BLaER1 treated with 17β-estradiol and CSF1 and Interleukin-3, amounts not matched to agents 10 nM and 100 nM (cell line): Measurements from ENCODE around the gene MTA1.

Experiments
- H3K27ac ChIP-seq, 11 experiments: shearing (Covaris generic); formaldehyde crosslinking; 2 replicates each; pipeline ENCODE4 v1.8.1; 2022
- H3K27me3 ChIP-seq, 11 experiments: shearing (Covaris generic); formaldehyde crosslinking; 2 replicates each; pipeline ENCODE4 v1.8.1; 2022
- H3K36me3 ChIP-seq, 11 experiments: shearing (Covaris generic); formaldehyde crosslinking; 2 replicates each; pipeline ENCODE4 v1.8.1; 2022
- H3K4me1 ChIP-seq, 10 experiments: shearing (Covaris generic); formaldehyde crosslinking; 2 replicates each; pipeline ENCODE4 v1.8.1; 2022
- H3K4me2 ChIP-seq, 11 experiments: shearing (Covaris generic); formaldehyde crosslinking; 2 replicates each; pipeline ENCODE4 v1.8.1; 2022
- H3K4me3 ChIP-seq, 10 experiments: shearing (Covaris generic); formaldehyde crosslinking; 2 replicates each; pipeline ENCODE4 v1.8.1; 2022
- H3K9ac ChIP-seq, 11 experiments: shearing (Covaris generic); formaldehyde crosslinking; 2 replicates each; pipeline ENCODE4 v1.8.1; 2022
- H3K9me3 ChIP-seq, 11 experiments: shearing (Covaris generic); formaldehyde crosslinking; replicated peaks in 1 of 11; 2 replicates each; pipeline ENCODE4 v1.8.1; 2022
- H4K20me1 ChIP-seq, 11 experiments: shearing (Covaris generic); formaldehyde crosslinking; 2 replicates each; pipeline ENCODE4 v1.8.1; 2022
- Cebpa-rat ChIP-seq, 11 experiments: shearing (Covaris generic); IDR thresholded peaks; 2 replicates each; pipeline ENCODE4 v1.8.1; 2022

MTA1 gene

DNA sequence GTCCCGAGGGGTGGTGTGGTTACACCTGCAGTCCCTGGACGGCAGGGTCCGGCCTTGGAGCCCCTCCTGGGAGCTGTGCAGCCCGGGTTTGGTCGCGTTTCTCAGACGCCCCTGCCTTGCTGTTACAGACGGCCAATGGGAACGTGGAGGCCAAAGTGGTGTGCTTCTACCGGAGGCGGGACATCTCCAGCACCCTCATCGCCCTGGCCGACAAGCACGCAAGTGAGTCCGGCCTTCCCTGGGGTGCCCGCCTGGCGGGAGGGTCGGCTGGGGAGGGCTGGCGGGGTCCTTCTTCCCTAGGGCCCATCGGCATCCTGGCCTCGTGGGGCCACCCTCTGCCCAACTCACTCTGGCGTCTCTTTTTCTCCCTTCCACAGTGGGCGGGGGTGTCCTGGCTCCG lies 25.7 kb downstream of the MTA1 start:
- Histone ChIP-seq H3K27me3 (no peaks in the 10 kb centered on the region), H3K4me2 (peak overlapping the region; percentile 42 to 93 (median 77)), H3K9ac (peak overlapping the region in 5 of 11 experiments; percentile 26 to 60 (median 50); a peak in 9 of 22 replicates), H3K9me3 (no peaks in the 10 kb centered on the region), H3K4me3 (0 out of 20 replicates have a peak overlapping the region, but pooled peaks of 1 of the 10 experiments have one; percentile 4), H4K20me1 (peaks cover 62 to 99% (median 95%) of the 10 kb centered on the region in 11 experiments; a peak in 21 of 22 replicates), H3K36me3 (peaks cover 34 to 68% (median 48%) of the 10 kb centered on the region in 11 experiments), H3K27ac (no peak overlapping the region), H3K4me1 (peaks cover 12 to 69% (median 52%) of the 10 kb centered on the region in 10 experiments; a peak in 19 of 20 replicates)
- no peak for TF ChIP-seq Cebpa-rat (IDR thresholded peaks at IDR 0.05)

DNA sequence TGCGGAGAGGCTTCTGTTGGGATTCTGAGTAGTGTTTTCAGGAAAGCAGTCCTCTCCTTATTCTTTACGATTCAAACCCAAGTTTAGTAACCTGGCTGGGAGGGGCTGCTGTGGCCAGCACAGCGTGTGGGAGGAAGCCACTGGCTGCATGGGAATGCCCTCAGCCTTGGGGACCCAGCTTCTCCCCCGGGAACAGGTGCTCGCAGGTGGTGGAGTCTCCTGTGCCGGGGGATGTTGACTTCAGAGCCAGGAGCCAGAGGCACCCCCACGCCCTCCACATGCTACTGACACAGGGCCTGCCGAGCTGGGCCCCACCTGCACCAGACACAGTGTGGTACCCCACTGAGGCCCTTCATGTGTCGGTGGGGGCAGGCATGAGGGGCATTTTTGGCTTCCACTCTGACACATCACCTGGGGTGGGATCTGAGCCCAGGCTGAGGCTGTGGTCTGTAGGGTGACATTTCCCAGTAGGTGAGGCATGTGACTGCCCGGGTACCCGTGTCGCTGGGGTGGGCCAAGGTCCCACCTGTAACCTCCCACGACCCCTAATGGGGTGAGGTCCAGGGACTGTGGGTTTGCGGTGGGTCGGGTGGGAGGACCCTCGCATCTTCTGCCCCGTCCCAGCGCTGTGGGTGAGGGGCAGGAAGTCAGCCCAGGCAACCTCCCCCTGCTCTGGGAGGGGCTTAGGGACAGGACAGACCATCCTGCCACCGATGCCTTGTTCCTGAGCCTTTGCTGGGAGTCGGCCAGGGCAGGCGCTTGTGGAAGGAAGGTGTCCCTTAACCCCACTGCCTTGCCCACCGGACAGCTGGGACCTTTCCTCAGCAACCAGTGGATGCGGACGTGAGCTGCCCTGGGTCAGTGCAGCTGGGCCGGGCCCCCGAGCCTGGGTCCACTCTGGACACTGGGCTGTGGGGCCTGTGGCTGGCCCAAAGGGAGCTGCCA lies 26.5 kb downstream of the MTA1 start:
- TF ChIP-seq Cebpa-rat (IDR thresholded peaks at IDR 0.05), result no peak
- peaks cover 12 to 60% (median 49%) of the 10 kb centered on the region in 10 experiments; a peak in 19 of 20 replicates for H3K4me1 ChIP-seq
- no peaks in the 10 kb centered on the region for H3K9me3 ChIP-seq
- peak overlapping the region in 9 of 11 experiments; percentile 56 to 93 (median 77); a peak in 12 of 22 replicates for H3K4me2 ChIP-seq
- H3K9ac ChIP-seq, result peak overlapping the region in 4 of 11 experiments; percentile 0 to 60 (median 53); a peak in 4 of 22 replicates
- H3K27ac ChIP-seq, result no peak overlapping the region; a peak in 1 of 22 replicates
- H3K36me3 ChIP-seq, result peaks cover 36 to 68% (median 48%) of the 10 kb centered on the region in 11 experiments
- H3K4me3 ChIP-seq, result no peak overlapping the region
- peaks cover 56 to 99% (median 94%) of the 10 kb centered on the region in 11 experiments; a peak in 21 of 22 replicates for H4K20me1 ChIP-seq
- H3K27me3 ChIP-seq, result no peaks in the 10 kb centered on the region

DNA sequence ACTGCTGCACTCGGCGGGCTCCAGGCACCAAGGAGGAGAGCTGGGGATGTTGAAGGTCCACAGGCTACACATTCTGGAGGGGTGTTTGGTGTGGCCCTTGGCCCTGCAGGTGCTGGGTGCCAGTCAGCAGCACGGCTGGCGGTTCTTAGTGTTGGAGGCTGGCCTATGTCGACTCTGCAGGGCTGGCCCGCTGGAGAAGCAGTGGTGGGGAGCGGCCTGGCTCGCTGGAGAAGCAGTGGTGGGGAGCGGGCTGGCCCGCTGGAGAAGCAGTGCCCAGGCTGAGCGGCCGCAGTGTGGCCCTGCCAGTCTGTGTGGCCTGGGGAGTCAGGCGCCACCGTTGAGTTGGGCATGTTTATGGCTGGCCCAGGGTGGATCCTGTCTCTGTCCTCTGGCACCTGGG lies 27.3 kb downstream of the MTA1 start:
- Histone ChIP-seq H4K20me1 (peaks cover 56 to 100% (median 94%) of the 10 kb centered on the region in 11 experiments; a peak in 21 of 22 replicates), H3K4me3 (no peak overlapping the region), H3K9me3 (no peaks in the 10 kb centered on the region), H3K4me1 (peaks cover 12 to 60% (median 49%) of the 10 kb centered on the region in 10 experiments; a peak in 19 of 20 replicates), H3K27me3 (no peaks in the 10 kb centered on the region), H3K27ac (peak overlapping the region in 1 of 11 experiments; percentile 8; a peak in 1 of 22 replicates), H3K36me3 (peaks cover 41 to 71% (median 53%) of the 10 kb centered on the region in 11 experiments), H3K4me2 (peak overlapping the region in 6 of 11 experiments; percentile 23 to 93 (median 78); a peak in 10 of 22 replicates), H3K9ac (peak overlapping the region in 5 of 11 experiments; percentile 6 to 60 (median 45); a peak in 6 of 22 replicates)
- no peak for TF ChIP-seq Cebpa-rat (IDR thresholded peaks at IDR 0.05)

DNA sequence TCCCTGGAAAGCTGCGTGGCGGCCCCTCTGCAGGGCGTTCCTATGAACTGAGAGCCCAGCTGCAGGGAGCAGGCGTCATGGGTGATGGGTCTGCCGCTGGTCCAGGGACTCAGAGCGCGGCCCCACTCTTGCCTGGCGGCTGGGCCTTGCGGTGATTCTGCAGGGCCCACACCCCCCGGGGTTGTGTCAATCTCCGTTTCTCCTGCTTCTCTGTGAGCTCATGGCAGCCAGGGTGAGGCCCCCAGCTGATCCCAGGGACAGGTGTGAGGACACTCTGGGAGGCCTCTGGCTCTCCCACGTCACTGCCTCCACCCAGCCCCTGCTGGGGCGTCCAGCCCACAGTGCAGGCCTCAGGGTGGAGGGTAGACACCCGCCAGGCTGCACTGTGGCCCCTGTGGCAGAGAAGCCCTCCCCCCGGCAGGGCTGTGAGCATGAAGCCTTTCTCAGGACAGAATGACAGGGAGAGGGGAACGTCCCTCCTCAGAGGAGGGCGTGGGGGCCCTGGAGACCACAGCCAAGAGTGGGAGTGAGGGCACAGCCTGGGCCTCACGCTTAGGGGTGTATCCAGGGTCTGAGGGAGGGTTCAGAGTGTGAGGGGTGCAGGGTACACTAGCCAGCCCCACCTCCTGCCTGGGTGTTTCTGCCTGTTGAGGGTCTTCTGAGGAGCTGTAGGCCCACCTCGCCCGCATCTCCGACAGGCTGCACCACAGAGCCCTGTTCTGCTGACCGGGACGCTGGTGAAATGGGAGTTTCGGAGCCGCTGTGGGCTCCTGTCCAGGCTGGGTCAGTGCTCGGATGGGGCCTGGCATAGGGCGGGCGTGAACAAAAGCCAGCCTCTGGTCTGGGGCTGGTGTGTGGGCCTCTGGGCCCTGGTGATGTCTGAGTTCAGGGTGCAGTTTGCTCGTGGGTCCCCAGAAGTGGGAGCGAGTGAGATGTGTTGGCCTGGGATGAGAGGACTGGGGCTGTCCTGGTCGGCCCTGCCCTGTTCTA lies 28.3 kb downstream of the MTA1 start:
- no peak for TF ChIP-seq Cebpa-rat (IDR thresholded peaks at IDR 0.05)
- Histone ChIP-seq H3K9ac (peak overlapping the region in 8 of 11 experiments; percentile 6 to 60 (median 46); a peak in 11 of 22 replicates), H3K4me3 (no peak overlapping the region), H3K27ac (peak overlapping the region in 5 of 11 experiments; percentile 8 to 38 (median 17); a peak in 5 of 22 replicates), H3K9me3 (no peaks in the 10 kb centered on the region), H3K27me3 (no peaks in the 10 kb centered on the region), H3K36me3 (peaks cover 41 to 71% (median 53%) of the 10 kb centered on the region in 11 experiments), H3K4me2 (peak overlapping the region in 7 of 11 experiments; percentile 4 to 93 (median 22); a peak in 9 of 22 replicates), H3K4me1 (peaks cover 12 to 59% (median 49%) of the 10 kb centered on the region in 10 experiments; a peak in 19 of 20 replicates), H4K20me1 (peaks cover 53 to 100% (median 94%) of the 10 kb centered on the region in 11 experiments; a peak in 21 of 22 replicates)

GRCh38 chr14:105448706-105449111 lies 29.1 kb downstream of the MTA1 start:
- peaks cover 12 to 64% (median 49%) of the 10 kb centered on the region in 10 experiments; a peak in 19 of 20 replicates for H3K4me1 ChIP-seq
- H3K27me3 ChIP-seq, result no peaks in the 10 kb centered on the region
- peak overlapping the region in 3 of 11 experiments; percentile 8 to 17 (median 9); a peak in 1 of 22 replicates for H3K27ac ChIP-seq
- H4K20me1 ChIP-seq, result peaks cover 53 to 100% (median 93%) of the 10 kb centered on the region in 11 experiments; a peak in 21 of 22 replicates
- H3K9ac ChIP-seq, result peak overlapping the region in 7 of 11 experiments; percentile 9 to 60 (median 52); a peak in 9 of 22 replicates
- peak overlapping the region in 6 of 11 experiments; percentile 4 to 93 (median 22); a peak in 8 of 22 replicates for H3K4me2 ChIP-seq
- H3K4me3 ChIP-seq, result no peak overlapping the region
- no peaks in the 10 kb centered on the region for H3K9me3 ChIP-seq
- no peak for TF ChIP-seq Cebpa-rat (IDR thresholded peaks at IDR 0.05)
- peaks cover 42 to 74% (median 56%) of the 10 kb centered on the region in 11 experiments for H3K36me3 ChIP-seq

DNA sequence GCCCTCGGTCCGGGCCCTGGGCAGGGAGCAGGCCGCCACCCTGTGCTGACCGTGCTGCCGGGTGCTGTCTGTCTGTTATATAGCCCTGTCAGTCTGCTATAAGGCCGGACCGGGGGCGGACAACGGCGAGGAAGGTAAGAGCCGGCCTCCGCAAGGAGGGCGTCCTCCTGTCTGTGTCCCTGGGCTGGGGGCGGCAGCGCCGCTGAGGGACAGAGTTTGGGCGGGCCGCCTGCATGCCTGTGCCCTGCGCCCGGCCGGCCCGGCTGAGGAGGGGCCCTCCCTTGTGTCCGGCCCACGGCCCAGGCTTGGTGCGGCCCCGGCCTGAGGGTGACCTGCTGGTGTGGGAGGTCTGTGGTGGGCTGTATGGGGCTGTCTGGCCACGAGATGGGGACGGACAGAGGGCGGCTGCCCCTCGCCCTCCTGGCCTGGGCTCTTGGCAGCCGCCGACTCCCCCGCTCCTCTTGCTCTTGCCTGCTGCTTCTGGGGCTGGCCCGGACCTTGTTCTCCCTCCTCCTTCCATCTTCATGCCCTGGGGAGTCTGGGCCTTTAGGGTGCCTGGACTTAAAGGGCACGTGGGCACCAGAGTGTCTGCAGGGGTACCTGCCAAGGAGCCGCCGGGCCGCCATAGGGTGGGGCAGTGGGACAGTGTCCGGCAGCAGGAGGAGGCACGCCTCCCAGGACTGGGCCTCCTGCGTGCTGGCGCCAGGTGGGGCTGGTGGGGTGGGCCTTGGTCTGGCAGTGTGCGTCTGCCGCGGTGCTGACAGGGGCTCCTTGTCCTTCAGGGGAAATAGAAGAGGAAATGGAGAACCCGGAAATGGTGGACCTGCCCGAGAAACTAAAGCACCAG lies 29.9 kb downstream of the MTA1 start:
- peaks cover 53 to 100% (median 94%) of the 10 kb centered on the region in 11 experiments; a peak in 21 of 22 replicates for H4K20me1 ChIP-seq
- no peaks in the 10 kb centered on the region for H3K27me3 ChIP-seq
- peak overlapping the region in 6 of 11 experiments; percentile 5 to 57 (median 34); a peak in 6 of 22 replicates for H3K9ac ChIP-seq
- peaks cover 9 to 65% (median 43%) of the 10 kb centered on the region in 10 experiments; a peak in 19 of 20 replicates for H3K4me1 ChIP-seq
- TF ChIP-seq Cebpa-rat (IDR thresholded peaks at IDR 0.05), result no peak
- no peak overlapping the region for H3K4me3 ChIP-seq
- peak overlapping the region in 3 of 11 experiments; percentile 10 to 88 (median 23); a peak in 1 of 22 replicates for H3K4me2 ChIP-seq
- H3K27ac ChIP-seq, result peak overlapping the region in 2 of 11 experiments; percentile 8 to 9; a peak in 1 of 22 replicates
- H3K36me3 ChIP-seq, result peaks cover 50 to 82% (median 64%) of the 10 kb centered on the region in 11 experiments
- no peaks in the 10 kb centered on the region for H3K9me3 ChIP-seq

DNA sequence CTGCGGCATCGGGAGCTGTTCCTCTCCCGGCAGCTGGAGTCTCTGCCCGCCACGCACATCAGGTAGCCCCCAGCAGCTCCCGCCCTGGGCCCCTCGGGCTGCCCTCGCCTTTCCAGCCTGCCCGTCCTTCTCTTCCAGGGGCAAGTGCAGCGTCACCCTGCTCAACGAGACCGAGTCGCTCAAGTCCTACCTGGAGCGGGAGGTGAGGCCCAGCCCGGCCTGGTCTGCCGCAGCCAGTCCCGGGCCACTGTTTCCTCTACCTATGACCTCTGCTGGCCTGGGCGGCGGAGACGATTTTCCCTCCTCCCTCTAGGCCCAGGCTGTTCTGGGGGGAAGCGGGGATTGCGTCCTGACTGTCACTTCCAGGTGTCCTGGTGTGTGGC lies 30.5 kb downstream of the MTA1 start:
- Histone ChIP-seq H3K27me3 (no peaks in the 10 kb centered on the region), H3K4me1 (peaks cover 3 to 60% (median 37%) of the 10 kb centered on the region in 10 experiments; a peak in 19 of 20 replicates), H4K20me1 (peaks cover 48 to 100% (median 90%) of the 10 kb centered on the region in 11 experiments; a peak in 21 of 22 replicates), H3K4me2 (no peak overlapping the region), H3K27ac (no peak overlapping the region), H3K9me3 (no peaks in the 10 kb centered on the region), H3K36me3 (peaks cover 56 to 88% (median 70%) of the 10 kb centered on the region in 11 experiments), H3K9ac (peak overlapping the region in 1 of 11 experiments; percentile 24; a peak in 1 of 22 replicates), H3K4me3 (no peak overlapping the region)
- TF ChIP-seq Cebpa-rat (IDR thresholded peaks at IDR 0.05), result no peak
